RWPE2 (cell line): ENCODE results near the gene MYOM1.

Source experiments
- ATAC-seq: fragments of 200-7000 bp; cut with Tn5 transposase; 3 replicates; pipeline ENCODE4 v1.9.1; 2021; ENCODE audit warnings: low read depth
- DNase-seq: peaks from one replicate; pipeline ENCODE4 v3.0.0-alpha.2; 2020; ENCODE audit warnings: low spot score
- H3K27ac ChIP-seq: fragments of 450-650 bp; 2 replicates; pipeline ENCODE4 v1.5.1; 2017; ENCODE audit warnings: mild to moderate bottlenecking; ENCODE audit not compliant: poor library complexity, severe bottlenecking
- H3K27me3 ChIP-seq: fragments of 250-450 bp; sonication (Bioruptor Pico); 2 replicates; pipeline ENCODE4 v1.5.1; 2021; ENCODE audit warnings: mild to moderate bottlenecking, moderate library complexity; ENCODE audit not compliant: insufficient read depth, poor library complexity, severe bottlenecking
- H3K36me3 ChIP-seq: fragments of 250-450 bp; sonication (Bioruptor Pico); 2 replicates; pipeline ENCODE4 v1.5.1; 2020; ENCODE audit warnings: low read depth, mild to moderate bottlenecking, moderate library complexity
- H3K4me1 ChIP-seq: fragments of 250-450 bp; sonication (Bioruptor Pico); 2 replicates; pipeline ENCODE4 v1.5.1; 2021; ENCODE audit warnings: mild to moderate bottlenecking, moderate library complexity; ENCODE audit not compliant: insufficient read depth, poor library complexity, severe bottlenecking
- H3K4me3 ChIP-seq: fragments of 250-450 bp; sonication (Bioruptor Pico); 2 replicates; pipeline ENCODE4 v1.5.1; 2021; ENCODE audit warnings: mild to moderate bottlenecking, moderate library complexity; ENCODE audit not compliant: severe bottlenecking
- H3K9me3 ChIP-seq: fragments of 250-450 bp; sonication (Bioruptor Pico); 2 replicates; pipeline ENCODE4 v1.5.1; 2021; ENCODE audit warnings: mild to moderate bottlenecking, moderate library complexity; ENCODE audit not compliant: severe bottlenecking
- CTCF ChIP-seq: fragments of 450-650 bp; IDR thresholded peaks from one replicate; pipeline ENCODE4 v1.5.1; 2017; ENCODE audit warnings: mild to moderate bottlenecking, moderate library complexity; ENCODE audit not compliant: poor library complexity, severe bottlenecking

The MYOM1 gene

GRCh38 chr18:3177902-3178687 is 41.7 kb downstream of the MYOM1 start:
- no peaks in the 10 kb centered on the region for H3K36me3 ChIP-seq
- H3K27me3 ChIP-seq: no peaks in the 10 kb centered on the region
- ATAC-seq: no peak
- DNase-seq: no peak
- no peaks in the 10 kb centered on the region for H3K9me3 ChIP-seq
- TF ChIP-seq CTCF: no peak
- H3K27ac ChIP-seq: no peak overlapping the region
- no peaks in the 10 kb centered on the region for H3K4me1 ChIP-seq
- no peak overlapping the region for H3K4me3 ChIP-seq

GRCh38 chr18:3175195-3175758 is 44.5 kb downstream of the MYOM1 start:
- no peak overlapping the region for H3K4me3 ChIP-seq
- no peak for TF ChIP-seq CTCF
- H3K27me3 ChIP-seq: no peaks in the 10 kb centered on the region
- H3K27ac ChIP-seq: no peak overlapping the region
- no peaks in the 10 kb centered on the region for H3K36me3 ChIP-seq
- no peaks in the 10 kb centered on the region for H3K9me3 ChIP-seq
- no peak for DNase-seq
- H3K4me1 ChIP-seq: no peaks in the 10 kb centered on the region
- no peak for ATAC-seq

GRCh38 chr18:3172097-3172496 is 47.7 kb downstream of the MYOM1 start:
- no peak for TF ChIP-seq CTCF
- ATAC-seq (no peak), DNase-seq (no peak)
- Histone ChIP-seq H3K36me3 (no peaks in the 10 kb centered on the region), H3K4me3 (no peak overlapping the region), H3K27ac (no peak overlapping the region), H3K9me3 (no peaks in the 10 kb centered on the region), H3K27me3 (no peaks in the 10 kb centered on the region), H3K4me1 (no peaks in the 10 kb centered on the region)

- Histone ChIP-seq H3K4me1 (no peaks in the 10 kb centered on the region), H3K4me3 (no peak overlapping the region), H3K27ac (no peak overlapping the region), H3K36me3 (no peaks in the 10 kb centered on the region), H3K9me3 (no peaks in the 10 kb centered on the region), H3K27me3 (no peaks in the 10 kb centered on the region)
- no peak for DNase-seq
- ATAC-seq: no peak
- TF ChIP-seq CTCF: no peak
Observed at GRCh38 chr18:3171631-3172030, 48.1 kb downstream of the MYOM1 start.
